ENCODE results near the gene KRTAP2-1. TPM values are rescaled to one million over a fixed set of nuclear protein-coding genes. Genes with fewer than 3 reads are reported as not detected.

Gene KRTAP2-1
- total RNA-seq, 1 experiment from 2014 or later = not detected

- no peak for TF ChIP-seq REST (IDR thresholded peaks at IDR 0.05; ENCODE audit: low read depth)
These were observed 37.8 kb downstream of the KRTAP2-1 start (continued) for GRCh38 chr17:41009301-41009760.

DNA sequence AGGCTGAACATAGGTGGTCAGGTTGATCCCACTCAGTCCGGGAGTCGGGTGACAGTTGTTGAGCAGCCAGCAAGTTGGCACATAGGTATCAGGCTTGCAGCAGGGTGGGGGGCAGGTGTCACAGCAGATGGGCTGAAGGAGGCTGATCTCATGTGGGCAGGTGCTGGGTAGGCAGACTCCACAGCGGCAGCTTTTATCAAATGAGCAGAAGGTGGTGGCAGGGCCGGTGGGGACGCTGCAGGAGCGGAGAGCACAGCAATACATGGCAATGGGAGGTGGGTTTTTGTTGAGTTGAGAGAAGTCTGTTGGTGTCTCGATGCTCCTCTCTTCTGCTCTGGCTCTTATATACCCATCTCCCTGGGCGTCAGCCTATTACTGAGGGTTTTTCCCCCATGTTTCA lies 38.3 kb downstream of the KRTAP2-1 start, which contains the start of gene KRTAP3-1:
KRTAP3-1 (minus strand) TSS at position 318 of the 400 bp plus-strand sequence; CDS start at position 264, 54 bp downstream.
- ChIA-PET POLR2A (no interaction called here), CTCF (no interaction called here), RAD21 (ENCODE audit: low non-redundant PET in 1 of 2, low total read pairs in 2 of 2, uncharacterized antibody in 2 of 2, unreplicated experiment in 2 of 2) (no interaction called here)
- no peak within 1 kb of the TSS for H3K4me3 ChIP-seq (replicated peaks in 1 of 2; ENCODE audit: low read depth in 1 of 2, low read length in 2 of 2)
- H3K36me3 ChIP-seq (ENCODE audit: control insufficient read depth in 1 of 2, insufficient read depth in 2 of 2, low read length in 2 of 2) = no peaks in the 10 kb centered on the region
- H3K9me2 ChIP-seq (ENCODE audit: insufficient read depth) = no peaks in the 10 kb centered on the region
- TF ChIP-seq CTCF (IDR thresholded peaks at IDR 0.05 in 2 of 3, conservative IDR thresholded peaks at IDR 0.05 in 1 of 3; ENCODE audit: borderline replicate concordance in 1 of 3, insufficient read depth in 1 of 3, low read depth in 2 of 3, low read length in 2 of 3) (no peak), CBX3 (IDR thresholded peaks at IDR 0.05; ENCODE audit: low read depth) (no peak), YY1 (IDR thresholded peaks at IDR 0.05; ENCODE audit: extremely low read depth, insufficient replicate concordance, low read depth, low read length) (no peak), ELF1 (IDR thresholded peaks at IDR 0.05; ENCODE audit: borderline replicate concordance, low read depth) (no peak), EZH2phosphoT487 (IDR thresholded peaks at IDR 0.05; ENCODE audit: borderline replicate concordance) (no peak), POLR2AphosphoS5 (IDR thresholded peaks at IDR 0.05; ENCODE audit: low read depth, low read length) (no peak), REST (IDR thresholded peaks at IDR 0.05; ENCODE audit: low read depth) (no peak), ZFX (IDR thresholded peaks at IDR 0.05) (no peak), CEBPB (IDR thresholded peaks at IDR 0.05; ENCODE audit: low read depth) (no peak), EZH2 (IDR thresholded peaks at IDR 0.05) (no peak), SIN3A (IDR thresholded peaks at IDR 0.05; ENCODE audit: low read depth) (no peak), RAD21 (IDR thresholded peaks at IDR 0.05; ENCODE audit: low read depth) (no peak)
- TF ChIP-seq, protein P1, sequence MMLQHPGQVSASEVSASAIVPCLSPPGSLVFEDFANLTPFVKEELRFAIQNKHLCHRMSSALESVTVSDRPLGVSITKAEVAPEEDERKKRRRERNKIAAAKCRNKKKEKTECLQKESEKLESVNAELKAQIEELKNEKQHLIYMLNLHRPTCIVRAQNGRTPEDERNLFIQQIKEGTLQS (IDR thresholded peaks at IDR 0.05) = no peak
- H3K4me1 ChIP-seq (ENCODE audit: control insufficient read depth in 1 of 2, insufficient read depth in 2 of 2, low read length in 2 of 2) = peaks cover 0 to 6% of the 10 kb centered on the region in 2 experiments; a peak in 2 of 4 replicates
- H3K27ac ChIP-seq (ENCODE audit: low read depth, low read length) = no peak within 1 kb of the TSS
- no peak within 1 kb of the TSS for H3K9ac ChIP-seq (ENCODE audit: low read length)
- H4K20me1 ChIP-seq (ENCODE audit: insufficient read depth) = no peaks in the 10 kb centered on the region
- H3K27me3 ChIP-seq (ENCODE audit: insufficient read depth, low read length) = no peaks in the 10 kb centered on the region
- no peak for DNase-seq (ENCODE audit: low read depth, low spot score)
- no peak for ATAC-seq
- intact Hi-C loops (cut with micrococcal nuclease) = no loop called here
- no peak within 1 kb of the TSS for H3K4me2 ChIP-seq (ENCODE audit: low read length)
- no peaks in the 10 kb centered on the region for H3K9me3 ChIP-seq (ENCODE audit: control insufficient read depth in 1 of 2, insufficient read depth in 1 of 2, low read depth in 1 of 2, low read length in 2 of 2)
- no peaks in the 10 kb centered on the region for H3K79me2 ChIP-seq (ENCODE audit: insufficient read depth, low read length)
- no TSS peak for BruUV-seq (replicated peaks)
- no peak within 1 kb of the TSS for H2AFZ ChIP-seq (ENCODE audit: low read depth, low read length, poor library complexity, severe bottlenecking)

Data from HCT116 (cell line).